Right lobe of liver (tissue), 4 donors: ENCODE results near the gene STAB1.

Experiments
- CTCF ChIP-seq, 4 donors: fragments of 200-600 bp in 3 of 4; fragments of 450-650 bp in 1 of 4; IDR thresholded peaks; one replicate each; pipeline versions ENCODE4 v1.5.1 to v1.8.0; 2016 to 2022; ENCODE audit warnings: antibody characterized with exemption in 4 of 4, mild to moderate bottlenecking in 2 of 4
- POLR2A ChIP-seq: fragments of 450-650 bp; IDR thresholded peaks from one replicate; pipeline ENCODE4 v1.6.1; 2017; ENCODE audit warnings: antibody characterized with exemption, mild to moderate bottlenecking
- donor health status: DM: no; HTN: no; CAD: no.
- donor health status: DM: no; HTN: no; CAD: no.
- donor health status: DM: no; HTN: yes; CAD: no.

GRCh38 chr3:52554026-52554755 is 59.1 kb downstream of the STAB1 start:
- TF ChIP-seq POLR2A (no peak), CTCF (IDR thresholded peaks at IDR 0.05) (peak in 1 of 4 donors; percentile 9)
